ENCODE results near the gene PRMT3.
"Not testable (repeated sequence)": the region's sequence is repeated elsewhere in the genome, so short reads cannot be mapped to it uniquely, and the experiment has no call there.

Gene PRMT3

DNA sequence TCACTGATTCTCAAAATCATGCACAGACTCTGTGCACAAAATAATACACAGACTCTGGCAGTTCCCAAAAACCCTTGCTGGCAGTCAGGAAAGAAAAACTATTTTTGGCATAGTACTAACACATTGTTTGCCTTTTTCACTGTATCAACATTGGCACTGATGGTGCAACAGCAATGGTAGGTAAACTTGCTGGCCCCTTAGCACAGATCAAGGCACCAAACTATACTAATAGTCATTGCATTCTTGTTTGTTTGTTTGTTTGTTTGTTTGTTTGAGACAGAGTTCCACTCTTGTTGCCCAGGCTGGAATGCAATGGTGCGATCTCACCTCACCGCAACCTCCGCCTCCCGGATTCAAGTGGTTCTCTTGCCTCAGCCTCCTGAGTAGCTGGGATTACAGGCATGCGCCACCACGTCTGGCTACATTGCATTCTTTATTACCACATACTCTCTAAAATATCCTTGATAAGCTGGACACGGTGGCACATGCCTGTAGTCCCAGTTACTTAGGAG is 130.9 kb downstream of the PRMT3 start:
- no peak for DNase-seq (ENCODE audit: low read depth in 2 of 2)

- no peak for DNase-seq (ENCODE audit: low read depth in 2 of 2)
Observed at GRCh38 chr11:20522536-20522935, 135.0 kb downstream of the PRMT3 start.

DNA sequence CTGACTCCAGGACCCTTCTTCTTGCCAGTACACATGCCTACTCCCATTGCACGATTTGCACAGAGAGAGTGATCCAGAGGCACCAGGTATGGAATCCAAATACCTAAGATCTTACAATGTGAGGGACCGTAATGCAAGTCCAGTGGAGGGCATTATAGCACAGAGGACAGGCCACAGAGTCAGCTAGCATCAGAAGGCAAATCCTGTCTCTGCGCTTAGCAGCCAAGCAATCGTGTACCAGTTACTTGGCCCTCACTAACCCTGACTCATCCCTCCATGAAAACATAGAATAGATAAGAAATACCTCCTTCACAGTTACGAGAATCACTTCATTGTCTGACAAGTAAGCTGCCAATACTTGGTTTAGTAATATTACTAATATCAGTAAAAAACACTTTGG is 142.2 kb downstream of the PRMT3 start:
- DNase-seq (ENCODE audit: low read depth in 2 of 2) = no peak

- no peak for DNase-seq (ENCODE audit: low read depth in 2 of 2)
Observed at GRCh38 chr11:20530942-20531703, 143.6 kb downstream of the PRMT3 start.

GRCh38 chr11:20535271-20535881 is 147.9 kb downstream of the PRMT3 start:
- no peak for DNase-seq (ENCODE audit: low read depth in 2 of 2)

- DNase-seq (ENCODE audit: low read depth in 2 of 2) = no peak
Observed at GRCh38 chr11:20536365-20536764, 148.8 kb downstream of the PRMT3 start.

DNA sequence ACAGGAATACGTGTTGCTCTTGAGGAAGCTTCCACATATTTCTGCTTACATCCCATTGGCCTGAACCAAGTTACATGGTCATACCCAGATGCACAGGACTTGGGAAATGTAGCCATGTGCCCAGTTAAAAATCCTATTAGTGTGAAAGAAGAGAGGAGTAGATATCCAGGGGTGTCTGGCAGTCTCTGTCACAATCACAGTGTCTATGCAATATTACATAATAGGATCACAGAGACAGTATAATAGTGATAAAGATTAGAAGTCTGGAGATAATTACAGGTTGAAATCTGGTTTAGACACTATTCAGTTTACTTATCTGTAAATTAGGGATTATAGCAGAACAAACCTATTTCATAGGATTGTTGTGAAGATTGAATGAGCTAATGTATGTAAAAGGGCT is 149.3 kb downstream of the PRMT3 start:
- DNase-seq (ENCODE audit: low read depth in 2 of 2) = no peak

GRCh38 chr11:20541503-20541902 is 154.0 kb downstream of the PRMT3 start:
- no peak for DNase-seq (ENCODE audit: low read depth in 2 of 2)

DNA sequence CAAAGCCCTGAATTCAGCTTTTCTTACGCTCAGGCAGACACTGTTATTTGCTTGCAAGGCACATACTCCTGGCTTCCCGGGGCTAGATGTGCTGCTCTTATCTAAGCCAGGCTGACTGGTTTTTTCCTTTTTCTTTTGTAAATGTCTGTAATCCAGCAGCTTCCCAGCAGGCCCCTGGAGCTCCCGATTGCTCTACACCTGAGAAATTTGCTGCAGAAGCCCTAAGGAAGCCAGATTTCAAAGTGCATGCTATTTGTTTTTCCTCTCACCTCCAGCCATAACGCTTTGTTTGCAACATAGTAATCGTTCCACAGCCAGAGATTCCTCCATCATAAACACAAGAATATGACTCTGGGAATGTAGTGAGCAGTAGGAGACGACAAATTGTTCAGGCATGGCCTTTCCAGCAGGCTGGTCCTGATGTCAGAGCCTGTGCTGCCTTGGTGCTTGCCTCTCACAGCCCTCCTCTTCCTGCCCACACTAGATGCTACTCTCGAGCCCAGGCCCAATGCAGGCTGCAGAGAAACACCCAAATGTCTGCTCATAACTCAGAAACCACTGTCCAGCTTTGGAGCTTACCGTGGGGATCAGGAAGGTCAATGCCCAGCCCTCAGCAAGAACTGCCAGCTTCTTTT is 157.2 kb downstream of the PRMT3 start:
- no peak for DNase-seq (ENCODE audit: low read depth in 2 of 2)

DNA sequence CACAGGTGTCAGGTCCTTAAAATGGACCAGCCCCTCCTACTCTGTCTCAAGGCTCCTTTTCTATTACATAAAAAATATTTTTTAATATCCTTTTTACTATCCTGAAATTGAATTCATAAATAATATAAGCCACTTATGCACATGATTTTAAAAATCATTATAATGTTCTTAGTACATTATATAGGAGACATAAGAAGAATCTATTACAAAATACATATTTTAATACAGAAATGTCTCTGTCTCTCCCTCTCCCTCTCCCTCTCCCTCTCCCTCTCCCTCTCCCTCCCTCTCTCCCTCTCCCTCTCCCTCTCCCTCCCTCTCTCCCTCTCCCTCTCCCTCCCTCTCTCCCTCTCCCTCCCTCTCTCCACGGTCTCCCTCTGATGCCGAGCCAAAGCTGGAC is 159.9 kb downstream of the PRMT3 start:
- no peak for DNase-seq (ENCODE audit: low read depth in 2 of 2)

- no peak for DNase-seq (ENCODE audit: low read depth in 2 of 2)
Observed at GRCh38 chr11:20551096-20551495, 163.6 kb downstream of the PRMT3 start.

DNA sequence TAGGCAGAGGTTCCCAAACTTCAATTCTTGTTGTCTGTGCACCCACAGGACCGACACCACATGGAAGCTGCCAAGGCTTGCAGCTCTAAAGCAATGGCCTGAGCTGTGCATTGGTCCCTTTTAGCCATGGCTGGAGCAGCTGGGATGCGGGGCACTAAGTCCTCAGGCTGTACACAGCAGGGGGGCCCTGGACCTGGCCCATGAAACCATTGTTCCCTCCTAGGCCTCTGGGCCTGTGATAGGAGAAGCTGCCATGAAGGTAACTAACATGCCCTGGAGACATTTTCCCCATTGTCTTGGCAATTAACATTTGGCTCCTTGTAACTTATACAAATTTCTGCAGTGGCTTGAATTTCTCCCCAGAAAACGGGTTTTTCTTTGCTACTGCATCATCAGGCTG is 168.3 kb downstream of the PRMT3 start:
- no peak for DNase-seq (ENCODE audit: low read depth in 2 of 2)

DNA sequence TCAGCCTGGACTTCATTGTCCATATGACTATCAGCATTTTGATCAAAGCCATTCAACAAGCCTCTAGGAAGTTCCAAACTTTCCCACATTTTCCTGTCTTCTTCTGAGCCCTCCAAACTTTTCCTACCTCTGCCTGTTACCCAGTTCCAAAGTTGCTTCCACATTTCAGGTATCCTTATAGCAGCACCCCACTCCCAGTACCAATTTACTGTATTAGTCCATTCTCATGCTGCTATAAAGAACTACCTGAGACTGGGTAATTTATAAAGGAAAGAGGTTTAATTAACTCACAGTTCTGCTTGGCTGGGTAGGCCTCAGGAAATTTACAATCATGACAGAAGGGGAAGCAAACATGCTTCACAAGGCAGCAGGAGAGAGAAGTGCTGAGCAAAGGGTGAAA is 168.9 kb downstream of the PRMT3 start:
- not testable (repeated sequence) for DNase-seq (ENCODE audit: low read depth in 2 of 2)

DNA sequence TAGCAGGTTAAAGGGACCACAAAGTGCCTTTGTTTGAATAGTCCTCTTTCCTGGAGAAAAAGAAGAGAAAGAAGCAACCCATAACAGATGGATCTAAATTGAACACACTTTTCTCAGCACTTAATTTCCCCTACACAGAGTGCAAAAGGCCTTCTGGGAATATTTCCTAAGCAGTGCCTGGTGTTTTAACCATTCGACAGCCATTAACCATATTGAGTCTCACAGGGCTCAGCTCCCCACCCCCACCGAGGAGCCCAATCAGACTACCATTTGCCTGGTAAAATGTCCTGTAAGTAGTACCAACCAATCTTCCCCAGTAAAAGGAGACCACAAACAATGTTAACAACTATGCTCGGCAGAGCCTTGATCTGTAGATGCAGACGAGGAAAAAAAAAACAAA is 171.2 kb downstream of the PRMT3 start:
- no peak for DNase-seq (ENCODE audit: low read depth in 2 of 2)
